ENCODE results near the gene SELENOO.

Gene SELENOO

GRCh38 chr22:50200461-50201190, at the start of gene SELENOO:
TSS of gene SELENOO (plus strand) at chr22:50201011. CDS start at chr22:50201037, 26 bp downstream.
- peak within 1 kb of the TSS; percentile 78 for H3K27ac ChIP-seq
- TF ChIP-seq ZFX (IDR thresholded peaks at IDR 0.05; ENCODE audit: borderline replicate concordance) (no peak), CTCF (IDR thresholded peaks at IDR 0.05) (no peak)

- H3K27ac ChIP-seq = no peak overlapping the region
- TF ChIP-seq ZFX (IDR thresholded peaks at IDR 0.05; ENCODE audit: borderline replicate concordance) = no peak
- TF ChIP-seq CTCF (IDR thresholded peaks at IDR 0.05) = no peak
Measured at GRCh38 chr22:50151571-50152537, 49.0 kb upstream of the SELENOO start.

- no peak overlapping the region for H3K27ac ChIP-seq
- no peak for TF ChIP-seq CTCF (IDR thresholded peaks at IDR 0.05)
- TF ChIP-seq ZFX (IDR thresholded peaks at IDR 0.05; ENCODE audit: borderline replicate concordance) = no peak
Measured at GRCh38 chr22:50153056-50153755, 47.6 kb upstream of the SELENOO start.

- H3K27ac ChIP-seq = no peak overlapping the region
- TF ChIP-seq CTCF (IDR thresholded peaks at IDR 0.05) = no peak
- no peak for TF ChIP-seq ZFX (IDR thresholded peaks at IDR 0.05; ENCODE audit: borderline replicate concordance)
Measured at GRCh38 chr22:50153756-50154140, 47.1 kb upstream of the SELENOO start.

- TF ChIP-seq CTCF (IDR thresholded peaks at IDR 0.05) = no peak
- no peak for TF ChIP-seq ZFX (IDR thresholded peaks at IDR 0.05; ENCODE audit: borderline replicate concordance)
- peak overlapping the region; percentile 61 for H3K27ac ChIP-seq
Measured at GRCh38 chr22:50157709-50158375, 43.0 kb upstream of the SELENOO start.

GRCh38 chr22:50160947-50161346, 39.9 kb upstream of the SELENOO start:
- TF ChIP-seq CTCF (IDR thresholded peaks at IDR 0.05) (no peak), ZFX (IDR thresholded peaks at IDR 0.05; ENCODE audit: borderline replicate concordance) (no peak)
- no peak overlapping the region for H3K27ac ChIP-seq
